ENCODE data around the gene DIO1. TPM values are rescaled to one million over a fixed set of nuclear protein-coding genes. Genes with fewer than 3 reads are reported as not detected.

The DIO1 gene
- total RNA-seq, 1 experiment from 2014 or later = not detected

DNA sequence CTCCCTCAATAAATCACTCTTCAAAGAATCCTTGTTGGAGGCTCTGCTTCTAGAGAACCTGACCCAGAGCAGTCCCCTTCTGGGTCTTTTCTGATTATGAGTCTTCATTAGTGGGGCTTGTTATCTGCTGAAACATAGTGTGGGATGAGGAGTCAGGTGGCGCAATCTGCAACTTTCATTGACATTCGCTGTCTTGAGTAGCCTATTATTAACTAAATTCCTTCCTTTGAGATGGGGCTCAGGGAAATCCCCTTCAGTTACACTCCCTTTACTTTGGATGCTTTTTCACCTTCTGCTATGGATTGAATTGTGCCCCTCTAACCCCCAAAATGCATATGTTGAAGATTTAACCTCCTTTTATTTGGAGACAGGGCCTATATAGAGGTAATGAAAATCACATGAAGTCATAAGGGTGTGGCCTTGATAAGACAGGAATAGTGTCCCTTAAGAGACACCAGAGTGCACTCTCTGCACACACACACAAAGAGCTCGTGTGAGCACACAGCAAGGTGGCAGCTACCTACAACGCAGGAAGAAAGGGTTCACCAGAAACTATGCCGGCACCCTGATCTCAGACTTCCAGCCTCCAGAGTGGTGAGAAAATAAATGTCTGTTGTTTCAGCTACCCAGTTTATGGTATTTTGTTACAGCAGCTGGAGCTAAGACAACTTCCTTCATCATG lies 19.5 kb downstream of the DIO1 start:
- Mint-ChIP-seq H3K36me3 (peaks cover 4% of the 10 kb centered on the region; the same call in 1 of the 2 replicates), H3K4me1 (peaks cover 29% of the 10 kb centered on the region), H3K27ac (peak overlapping the region; percentile 82; the same call in 1 of the 2 replicates), H3K27me3 (ENCODE audit: low read depth) (no peaks in the 10 kb centered on the region), H3K4me3 (peak overlapping the region; percentile 31), H3K9me3 (no peaks in the 10 kb centered on the region)
- POLR2A ChIA-PET = no interaction called here
- ATAC-seq = peak; percentile 72
- no peak for DNase-seq (ENCODE audit: low spot score)
- CTCF ChIA-PET = interaction anchor here (0.8 to 2.8 kb wide), 6 partner anchors 32 to 53 kb away, joined by 3 to 19 read pairs (median 8); partner anchors contain the start of genes IFT25 and LRRC42
- TF ChIP-seq, protein P1, sequence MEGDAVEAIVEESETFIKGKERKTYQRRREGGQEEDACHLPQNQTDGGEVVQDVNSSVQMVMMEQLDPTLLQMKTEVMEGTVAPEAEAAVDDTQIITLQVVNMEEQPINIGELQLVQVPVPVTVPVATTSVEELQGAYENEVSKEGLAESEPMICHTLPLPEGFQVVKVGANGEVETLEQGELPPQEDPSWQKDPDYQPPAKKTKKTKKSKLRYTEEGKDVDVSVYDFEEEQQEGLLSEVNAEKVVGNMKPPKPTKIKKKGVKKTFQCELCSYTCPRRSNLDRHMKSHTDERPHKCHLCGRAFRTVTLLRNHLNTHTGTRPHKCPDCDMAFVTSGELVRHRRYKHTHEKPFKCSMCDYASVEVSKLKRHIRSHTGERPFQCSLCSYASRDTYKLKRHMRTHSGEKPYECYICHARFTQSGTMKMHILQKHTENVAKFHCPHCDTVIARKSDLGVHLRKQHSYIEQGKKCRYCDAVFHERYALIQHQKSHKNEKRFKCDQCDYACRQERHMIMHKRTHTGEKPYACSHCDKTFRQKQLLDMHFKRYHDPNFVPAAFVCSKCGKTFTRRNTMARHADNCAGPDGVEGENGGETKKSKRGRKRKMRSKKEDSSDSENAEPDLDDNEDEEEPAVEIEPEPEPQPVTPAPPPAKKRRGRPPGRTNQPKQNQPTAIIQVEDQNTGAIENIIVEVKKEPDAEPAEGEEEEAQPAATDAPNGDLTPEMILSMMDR (IDR thresholded peaks at IDR 0.05) = no peak
- TF ChIP-seq NR3C1 (CRISPR knock-in tag; conservative IDR thresholded peaks at IDR 0.05; ENCODE audit: low read depth) (no peak), HMGA2 (CRISPR knock-in tag; IDR thresholded peaks at IDR 0.05) (no peak), SOX15 (CRISPR knock-in tag; IDR thresholded peaks at IDR 0.05) (no peak), TEAD4 (CRISPR knock-in tag; IDR thresholded peaks at IDR 0.05) (no peak), MYBL2 (CRISPR knock-in tag; IDR thresholded peaks at IDR 0.05) (no peak), SMAD4 (CRISPR knock-in tag; IDR thresholded peaks at IDR 0.05) (no peak), FOXP1 (CRISPR knock-in tag; IDR thresholded peaks at IDR 0.05; ENCODE audit: borderline replicate concordance) (no peak), ZNF121 (CRISPR knock-in tag; IDR thresholded peaks at IDR 0.05) (no peak), ATF1 (CRISPR knock-in tag; IDR thresholded peaks at IDR 0.05) (no peak), RORB (CRISPR knock-in tag; IDR thresholded peaks at IDR 0.05) (no peak), NFYB (CRISPR knock-in tag; conservative IDR thresholded peaks at IDR 0.05; ENCODE audit: low read depth) (no peak), CBFB (CRISPR knock-in tag; IDR thresholded peaks at IDR 0.05; ENCODE audit: low read depth) (no peak), ZNF423 (CRISPR knock-in tag; IDR thresholded peaks at IDR 0.05) (no peak), RELA (CRISPR knock-in tag; IDR thresholded peaks at IDR 0.05; ENCODE audit: borderline replicate concordance) (no peak)
- TF ChIP-seq, protein P2, sequence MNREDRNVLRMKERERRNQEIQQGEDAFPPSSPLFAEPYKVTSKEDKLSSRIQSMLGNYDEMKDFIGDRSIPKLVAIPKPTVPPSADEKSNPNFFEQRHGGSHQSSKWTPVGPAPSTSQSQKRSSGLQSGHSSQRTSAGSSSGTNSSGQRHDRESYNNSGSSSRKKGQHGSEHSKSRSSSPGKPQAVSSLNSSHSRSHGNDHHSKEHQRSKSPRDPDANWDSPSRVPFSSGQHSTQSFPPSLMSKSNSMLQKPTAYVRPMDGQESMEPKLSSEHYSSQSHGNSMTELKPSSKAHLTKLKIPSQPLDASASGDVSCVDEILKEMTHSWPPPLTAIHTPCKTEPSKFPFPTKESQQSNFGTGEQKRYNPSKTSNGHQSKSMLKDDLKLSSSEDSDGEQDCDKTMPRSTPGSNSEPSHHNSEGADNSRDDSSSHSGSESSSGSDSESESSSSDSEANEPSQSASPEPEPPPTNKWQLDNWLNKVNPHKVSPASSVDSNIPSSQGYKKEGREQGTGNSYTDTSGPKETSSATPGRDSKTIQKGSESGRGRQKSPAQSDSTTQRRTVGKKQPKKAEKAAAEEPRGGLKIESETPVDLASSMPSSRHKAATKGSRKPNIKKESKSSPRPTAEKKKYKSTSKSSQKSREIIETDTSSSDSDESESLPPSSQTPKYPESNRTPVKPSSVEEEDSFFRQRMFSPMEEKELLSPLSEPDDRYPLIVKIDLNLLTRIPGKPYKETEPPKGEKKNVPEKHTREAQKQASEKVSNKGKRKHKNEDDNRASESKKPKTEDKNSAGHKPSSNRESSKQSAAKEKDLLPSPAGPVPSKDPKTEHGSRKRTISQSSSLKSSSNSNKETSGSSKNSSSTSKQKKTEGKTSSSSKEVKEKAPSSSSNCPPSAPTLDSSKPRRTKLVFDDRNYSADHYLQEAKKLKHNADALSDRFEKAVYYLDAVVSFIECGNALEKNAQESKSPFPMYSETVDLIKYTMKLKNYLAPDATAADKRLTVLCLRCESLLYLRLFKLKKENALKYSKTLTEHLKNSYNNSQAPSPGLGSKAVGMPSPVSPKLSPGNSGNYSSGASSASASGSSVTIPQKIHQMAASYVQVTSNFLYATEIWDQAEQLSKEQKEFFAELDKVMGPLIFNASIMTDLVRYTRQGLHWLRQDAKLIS (CRISPR knock-in tag; IDR thresholded peaks at IDR 0.05; ENCODE audit: borderline replicate concordance) = no peak
- TF ChIP-seq, protein P3, sequence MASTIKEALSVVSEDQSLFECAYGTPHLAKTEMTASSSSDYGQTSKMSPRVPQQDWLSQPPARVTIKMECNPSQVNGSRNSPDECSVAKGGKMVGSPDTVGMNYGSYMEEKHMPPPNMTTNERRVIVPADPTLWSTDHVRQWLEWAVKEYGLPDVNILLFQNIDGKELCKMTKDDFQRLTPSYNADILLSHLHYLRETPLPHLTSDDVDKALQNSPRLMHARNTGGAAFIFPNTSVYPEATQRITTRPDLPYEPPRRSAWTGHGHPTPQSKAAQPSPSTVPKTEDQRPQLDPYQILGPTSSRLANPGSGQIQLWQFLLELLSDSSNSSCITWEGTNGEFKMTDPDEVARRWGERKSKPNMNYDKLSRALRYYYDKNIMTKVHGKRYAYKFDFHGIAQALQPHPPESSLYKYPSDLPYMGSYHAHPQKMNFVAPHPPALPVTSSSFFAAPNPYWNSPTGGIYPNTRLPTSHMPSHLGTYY (CRISPR knock-in tag; IDR thresholded peaks at IDR 0.05) = no peak
- TF ChIP-seq, protein P4, sequence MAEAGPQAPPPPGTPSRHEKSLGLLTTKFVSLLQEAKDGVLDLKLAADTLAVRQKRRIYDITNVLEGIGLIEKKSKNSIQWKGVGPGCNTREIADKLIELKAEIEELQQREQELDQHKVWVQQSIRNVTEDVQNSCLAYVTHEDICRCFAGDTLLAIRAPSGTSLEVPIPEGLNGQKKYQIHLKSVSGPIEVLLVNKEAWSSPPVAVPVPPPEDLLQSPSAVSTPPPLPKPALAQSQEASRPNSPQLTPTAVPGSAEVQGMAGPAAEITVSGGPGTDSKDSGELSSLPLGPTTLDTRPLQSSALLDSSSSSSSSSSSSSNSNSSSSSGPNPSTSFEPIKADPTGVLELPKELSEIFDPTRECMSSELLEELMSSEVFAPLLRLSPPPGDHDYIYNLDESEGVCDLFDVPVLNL (CRISPR knock-in tag; IDR thresholded peaks at IDR 0.05; ENCODE audit: borderline replicate concordance, low read depth) = no peak
- TF ChIP-seq, protein P5, sequence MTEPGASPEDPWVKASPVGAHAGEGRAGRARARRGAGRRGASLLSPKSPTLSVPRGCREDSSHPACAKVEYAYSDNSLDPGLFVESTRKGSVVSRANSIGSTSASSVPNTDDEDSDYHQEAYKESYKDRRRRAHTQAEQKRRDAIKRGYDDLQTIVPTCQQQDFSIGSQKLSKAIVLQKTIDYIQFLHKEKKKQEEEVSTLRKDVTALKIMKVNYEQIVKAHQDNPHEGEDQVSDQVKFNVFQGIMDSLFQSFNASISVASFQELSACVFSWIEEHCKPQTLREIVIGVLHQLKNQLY (CRISPR knock-in tag; IDR thresholded peaks at IDR 0.05) = no peak
- TF ChIP-seq, protein P6, sequence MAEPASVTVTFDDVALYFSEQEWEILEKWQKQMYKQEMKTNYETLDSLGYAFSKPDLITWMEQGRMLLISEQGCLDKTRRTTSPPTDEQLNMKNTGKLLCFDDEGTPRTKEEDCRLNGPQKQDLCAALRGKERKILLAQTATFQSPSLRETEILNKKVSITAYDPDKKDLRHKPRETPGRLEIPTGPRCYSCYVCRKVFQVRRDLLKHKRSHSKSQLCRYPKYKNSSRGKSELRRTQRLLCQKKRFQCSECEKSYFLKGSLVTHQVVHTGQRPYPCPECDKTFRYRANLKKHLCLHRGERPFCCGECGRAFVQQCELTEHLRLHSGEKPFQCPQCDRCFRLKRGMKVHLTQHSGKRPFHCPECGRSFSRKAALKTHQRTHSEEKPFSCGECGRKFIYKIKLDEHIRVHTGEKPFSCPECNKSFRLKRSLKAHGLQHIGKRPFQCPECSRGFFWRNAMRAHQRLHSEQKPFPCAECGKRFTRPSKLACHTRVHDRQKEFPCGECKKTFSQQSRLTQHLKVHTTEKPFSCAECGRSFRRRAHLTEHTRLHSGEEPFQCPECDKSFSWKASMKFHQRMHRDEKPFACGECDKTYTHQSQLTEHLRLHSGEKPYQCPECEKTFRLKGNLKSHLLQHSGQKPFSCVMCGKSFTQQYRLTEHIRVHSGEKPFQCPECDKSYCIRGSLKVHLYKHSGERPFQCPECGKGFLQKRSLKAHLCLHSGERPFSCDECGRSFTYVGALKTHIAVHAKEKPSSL (CRISPR knock-in tag; conservative IDR thresholded peaks at IDR 0.05) = no peak
